ENCODE measurements around the gene FOXP1.

The FOXP1 gene

GRCh38 chr3:71491154-71491752, 92.3 kb downstream of the FOXP1 start:
- Histone ChIP-seq H2AFZ (no peak overlapping the region), H3K79me2 (peaks cover 9% of the 10 kb centered on the region), H3K27ac (no peak overlapping the region), H3K9ac (no peak overlapping the region), H3K27me3 (ENCODE audit: control insufficient read depth, insufficient read depth, low read length) (no peaks in the 10 kb centered on the region), H3K36me3 (ENCODE audit: control insufficient read depth, insufficient read depth, low read length) (no peaks in the 10 kb centered on the region), H3K4me3 (ENCODE audit: low read depth, low read length) (no peak overlapping the region), H3K4me2 (ENCODE audit: low read length) (no peak overlapping the region), H3K9me3 (ENCODE audit: control insufficient read depth, low read length) (no peaks in the 10 kb centered on the region), H3K4me1 (peaks cover 13% of the 10 kb centered on the region)
- no peak for TF ChIP-seq CTCF (IDR thresholded peaks at IDR 0.05)

DNA sequence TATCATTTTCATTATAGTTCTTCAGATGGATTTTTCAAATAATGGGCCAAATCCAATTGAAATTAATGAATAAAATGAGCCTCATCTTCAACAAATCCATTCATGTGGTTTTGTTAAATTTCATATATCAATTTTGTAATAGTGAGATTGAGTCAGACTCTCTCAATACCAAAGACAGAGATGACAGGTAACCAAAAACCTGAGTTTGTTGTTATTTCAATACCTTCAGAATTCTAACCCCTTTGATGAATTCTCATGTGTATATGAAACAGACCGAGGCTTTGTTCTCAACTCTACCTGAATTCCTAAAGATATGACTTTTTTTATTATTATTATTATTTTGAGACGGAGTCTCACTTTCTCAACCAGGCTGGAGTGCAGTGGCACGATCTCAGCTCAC, 92.8 kb downstream of the FOXP1 start:
- no peak for TF ChIP-seq CTCF (IDR thresholded peaks at IDR 0.05)
- Histone ChIP-seq H3K27me3 (ENCODE audit: control insufficient read depth, insufficient read depth, low read length) (no peaks in the 10 kb centered on the region), H3K36me3 (ENCODE audit: control insufficient read depth, insufficient read depth, low read length) (no peaks in the 10 kb centered on the region), H3K9me3 (ENCODE audit: control insufficient read depth, low read length) (no peaks in the 10 kb centered on the region), H3K27ac (no peak overlapping the region), H3K9ac (no peak overlapping the region), H3K4me1 (peaks cover 9% of the 10 kb centered on the region), H3K4me2 (ENCODE audit: low read length) (no peak overlapping the region), H2AFZ (no peak overlapping the region), H3K79me2 (peaks cover 9% of the 10 kb centered on the region), H3K4me3 (ENCODE audit: low read depth, low read length) (no peak overlapping the region)

GRCh38 chr3:71489315-71489761, 94.2 kb downstream of the FOXP1 start:
- Histone ChIP-seq H3K4me1 (peaks cover 6% of the 10 kb centered on the region), H3K36me3 (ENCODE audit: control insufficient read depth, insufficient read depth, low read length) (no peaks in the 10 kb centered on the region), H3K9me3 (ENCODE audit: control insufficient read depth, low read length) (no peaks in the 10 kb centered on the region), H3K27ac (no peak overlapping the region), H3K79me2 (peaks cover 16% of the 10 kb centered on the region), H3K4me3 (ENCODE audit: low read depth, low read length) (no peak overlapping the region), H3K4me2 (ENCODE audit: low read length) (no peak overlapping the region), H3K27me3 (ENCODE audit: control insufficient read depth, insufficient read depth, low read length) (no peaks in the 10 kb centered on the region), H2AFZ (no peak overlapping the region), H3K9ac (no peak overlapping the region)
- no peak for TF ChIP-seq CTCF (IDR thresholded peaks at IDR 0.05)

- Histone ChIP-seq H3K27me3 (ENCODE audit: control insufficient read depth, insufficient read depth, low read length) (no peaks in the 10 kb centered on the region), H3K4me2 (ENCODE audit: low read length) (no peak overlapping the region), H2AFZ (no peak overlapping the region), H3K27ac (no peak overlapping the region), H3K4me1 (peaks cover 6% of the 10 kb centered on the region), H3K79me2 (peaks cover 20% of the 10 kb centered on the region), H3K36me3 (ENCODE audit: control insufficient read depth, insufficient read depth, low read length) (no peaks in the 10 kb centered on the region), H3K9ac (no peak overlapping the region), H3K4me3 (ENCODE audit: low read depth, low read length) (no peak overlapping the region), H3K9me3 (ENCODE audit: control insufficient read depth, low read length) (no peaks in the 10 kb centered on the region)
- no peak for TF ChIP-seq CTCF (IDR thresholded peaks at IDR 0.05)
Observed at GRCh38 chr3:71488882-71489281, 94.6 kb downstream of the FOXP1 start.

GRCh38 chr3:71488391-71488809, 95.1 kb downstream of the FOXP1 start:
- peaks cover 20% of the 10 kb centered on the region for H3K79me2 ChIP-seq
- no peak overlapping the region for H3K27ac ChIP-seq
- no peaks in the 10 kb centered on the region for H3K27me3 ChIP-seq (ENCODE audit: control insufficient read depth, insufficient read depth, low read length)
- no peaks in the 10 kb centered on the region for H3K36me3 ChIP-seq (ENCODE audit: control insufficient read depth, insufficient read depth, low read length)
- H3K4me2 ChIP-seq (ENCODE audit: low read length): peak overlapping the region; percentile 14
- H3K9ac ChIP-seq: no peak overlapping the region
- TF ChIP-seq CTCF (IDR thresholded peaks at IDR 0.05): no peak
- H3K4me3 ChIP-seq (ENCODE audit: low read depth, low read length): no peak overlapping the region
- no peak overlapping the region for H2AFZ ChIP-seq
- H3K9me3 ChIP-seq (ENCODE audit: control insufficient read depth, low read length): no peaks in the 10 kb centered on the region
- peaks cover 6% of the 10 kb centered on the region for H3K4me1 ChIP-seq

Measured in parathyroid adenoma (tissue), 2 donors.